ENCODE data around the gene PTRH2.

DNA sequence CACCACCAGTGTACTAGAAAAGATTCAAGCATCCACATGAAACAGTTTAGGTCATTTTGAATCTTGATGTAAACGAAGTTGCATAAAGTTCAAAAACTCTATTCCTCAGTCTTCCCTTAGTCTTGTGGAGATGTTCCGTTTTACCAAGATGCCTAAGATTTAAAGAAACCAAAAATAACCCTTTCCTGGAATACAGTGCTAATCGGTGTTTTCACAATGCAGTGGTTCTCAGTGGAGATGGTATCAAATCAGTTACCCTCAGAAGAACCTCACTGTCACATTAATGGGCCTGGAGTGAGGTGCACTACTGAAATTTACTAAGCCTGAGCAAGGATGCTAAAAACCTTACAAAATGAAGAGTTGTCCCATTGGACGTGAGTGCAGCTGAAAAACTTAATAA is 9.1 kb downstream of the PTRH2 start:
- TF ChIP-seq NFYB (CRISPR knock-in tag; conservative IDR thresholded peaks at IDR 0.05; ENCODE audit: low read depth) (no peak), JUN (CRISPR knock-in tag; IDR thresholded peaks at IDR 0.05) (no peak)
- TF ChIP-seq, protein P1, sequence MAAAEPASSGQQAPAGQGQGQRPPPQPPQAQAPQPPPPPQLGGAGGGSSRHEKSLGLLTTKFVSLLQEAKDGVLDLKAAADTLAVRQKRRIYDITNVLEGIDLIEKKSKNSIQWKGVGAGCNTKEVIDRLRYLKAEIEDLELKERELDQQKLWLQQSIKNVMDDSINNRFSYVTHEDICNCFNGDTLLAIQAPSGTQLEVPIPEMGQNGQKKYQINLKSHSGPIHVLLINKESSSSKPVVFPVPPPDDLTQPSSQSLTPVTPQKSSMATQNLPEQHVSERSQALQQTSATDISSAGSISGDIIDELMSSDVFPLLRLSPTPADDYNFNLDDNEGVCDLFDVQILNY (CRISPR knock-in tag; IDR thresholded peaks at IDR 0.05), result no peak
- TF ChIP-seq, protein P2, sequence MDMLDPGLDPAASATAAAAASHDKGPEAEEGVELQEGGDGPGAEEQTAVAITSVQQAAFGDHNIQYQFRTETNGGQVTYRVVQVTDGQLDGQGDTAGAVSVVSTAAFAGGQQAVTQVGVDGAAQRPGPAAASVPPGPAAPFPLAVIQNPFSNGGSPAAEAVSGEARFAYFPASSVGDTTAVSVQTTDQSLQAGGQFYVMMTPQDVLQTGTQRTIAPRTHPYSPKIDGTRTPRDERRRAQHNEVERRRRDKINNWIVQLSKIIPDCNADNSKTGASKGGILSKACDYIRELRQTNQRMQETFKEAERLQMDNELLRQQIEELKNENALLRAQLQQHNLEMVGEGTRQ (CRISPR knock-in tag; IDR thresholded peaks at IDR 0.05), result no peak
- TF ChIP-seq, protein P3, sequence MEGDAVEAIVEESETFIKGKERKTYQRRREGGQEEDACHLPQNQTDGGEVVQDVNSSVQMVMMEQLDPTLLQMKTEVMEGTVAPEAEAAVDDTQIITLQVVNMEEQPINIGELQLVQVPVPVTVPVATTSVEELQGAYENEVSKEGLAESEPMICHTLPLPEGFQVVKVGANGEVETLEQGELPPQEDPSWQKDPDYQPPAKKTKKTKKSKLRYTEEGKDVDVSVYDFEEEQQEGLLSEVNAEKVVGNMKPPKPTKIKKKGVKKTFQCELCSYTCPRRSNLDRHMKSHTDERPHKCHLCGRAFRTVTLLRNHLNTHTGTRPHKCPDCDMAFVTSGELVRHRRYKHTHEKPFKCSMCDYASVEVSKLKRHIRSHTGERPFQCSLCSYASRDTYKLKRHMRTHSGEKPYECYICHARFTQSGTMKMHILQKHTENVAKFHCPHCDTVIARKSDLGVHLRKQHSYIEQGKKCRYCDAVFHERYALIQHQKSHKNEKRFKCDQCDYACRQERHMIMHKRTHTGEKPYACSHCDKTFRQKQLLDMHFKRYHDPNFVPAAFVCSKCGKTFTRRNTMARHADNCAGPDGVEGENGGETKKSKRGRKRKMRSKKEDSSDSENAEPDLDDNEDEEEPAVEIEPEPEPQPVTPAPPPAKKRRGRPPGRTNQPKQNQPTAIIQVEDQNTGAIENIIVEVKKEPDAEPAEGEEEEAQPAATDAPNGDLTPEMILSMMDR (IDR thresholded peaks at IDR 0.05), result no peak

Data from WTC11 (cell line).